Right lobe of liver (tissue), 6 donors: ENCODE data around the gene GTF3C1. TPM values are rescaled to one million over a fixed set of nuclear protein-coding genes. Genes with fewer than 3 reads are reported as not detected.
"Not testable (repeated sequence)": the region's sequence is repeated elsewhere in the genome, so short reads cannot be mapped to it uniquely, and the experiment has no call there.

Experiments used
- ATAC-seq, 4 donors: fragments of 200-7000 bp; cut with Tn5 transposase; one replicate each; pipeline ENCODE4 v1.9.1; 2020; ENCODE audit warnings: mild to moderate bottlenecking in 4 of 4, moderate library complexity in 4 of 4
- DNase-seq, 3 donors: peaks; one replicate each; pipeline ENCODE4 v3.0.0-alpha.2; 2020
- H3K27ac ChIP-seq, 3 donors: fragments of 200-600 bp; one replicate each; pipeline ENCODE4 v1.8.0; 2022
- H3K27me3 ChIP-seq, 2 donors: fragments of 200-600 bp; one replicate each; pipeline ENCODE4 v1.8.0; 2022
- H3K36me3 ChIP-seq, 4 donors: fragments of 200-600 bp; sonication (generic) in 1 of 4; one replicate each; pipeline versions ENCODE4 v1.5.1 to v1.8.0; 2017 to 2022; ENCODE audit warnings: control low read depth in 1 of 4
- H3K4me1 ChIP-seq, 4 donors: fragments of 200-600 bp; sonication (generic) in 1 of 4; one replicate each; pipeline versions ENCODE4 v1.5.1 to v1.8.0; 2017 to 2022; ENCODE audit warnings: control low read depth in 1 of 4
- H3K4me3 ChIP-seq, 3 donors: fragments of 200-600 bp; one replicate each; pipeline ENCODE4 v1.8.0; 2022
- H3K9me3 ChIP-seq, 4 donors: fragments of 200-600 bp; sonication (generic) in 1 of 4; one replicate each; pipeline versions ENCODE4 v1.5.1 to v1.8.0; 2017 to 2022; ENCODE audit warnings: control low read depth in 1 of 4
- CTCF ChIP-seq, 4 donors: fragments of 200-600 bp in 3 of 4; fragments of 450-650 bp in 1 of 4; IDR thresholded peaks; one replicate each; pipeline versions ENCODE4 v1.5.1 to v1.8.0; 2016 to 2022; ENCODE audit warnings: antibody characterized with exemption in 4 of 4, mild to moderate bottlenecking in 2 of 4
- POLR2A ChIP-seq: fragments of 450-650 bp; IDR thresholded peaks from one replicate; pipeline ENCODE4 v1.6.1; 2017; ENCODE audit warnings: antibody characterized with exemption, mild to moderate bottlenecking
- WGBS: methylation state at CpG from one replicate; pipeline ENCODE4 v1.1.6; 2018; ENCODE audit warnings: low coverage, low lambda C conversion rate; ENCODE audit not compliant: insufficient coverage; ENCODE audit errors: missing lambda C conversion rate; 5-methylcytosine and 5-hydroxymethylcytosine counted together
- intact Hi-C, 2 donors: fragments of 100-400 bp; cut with DNase I; formaldehyde crosslinking; loops; one replicate each; pipeline versions ENCODE4 v1.11.2 to v1.14.1; 2022
- total RNA-seq, 6 experiments: library from RNA; depleted of rRNA in 2 of 6; stranded (reverse); fragments of >200 nt in 2 of 6; fragmentation: NEBNext Ultra II Directional in 3 of 6; extraction: Animal tissue kit (Norgen Biotek cat#: 25700) in 3 of 6; gene quantifications; one replicate each; pipeline versions ENCODE4 v1.1.0 to v1.2.4, GENCODE V29; 2016 to 2023
- donor health status: DM: no; HTN: yes; CAD: no.
- donor health status: DM: no; HTN: no; CAD: no.
- donor health status: DM: no; HTN: no; CAD: no.
- donor health status: DM: no; HTN: yes; CAD: no.
- donor health status: DM: no; HTN: yes; CAD: no.

The GTF3C1 gene
- total RNA-seq, 6 experiments from 2014 or later: 25.3 to 53.3 (median 26.9) TPM

- no peaks in the 10 kb centered on the region for H3K27me3 ChIP-seq
- intact Hi-C loops: no loop called here
- no peaks in the 10 kb centered on the region for H3K4me1 ChIP-seq
- no peaks in the 10 kb centered on the region for H3K36me3 ChIP-seq
- DNase-seq (peak in 1 of 3 donors; percentile 25), ATAC-seq (no peak)
- no peaks in the 10 kb centered on the region for H3K9me3 ChIP-seq
- H3K27ac ChIP-seq: no peak overlapping the region
- no peak overlapping the region for H3K4me3 ChIP-seq
- TF ChIP-seq CTCF (IDR thresholded peaks at IDR 0.05) (no peak), POLR2A (no peak)
- WGBS: 77% methylated on average over 10 of the region's 16 CpGs
Measured at GRCh38 chr16:27434141-27435051, 115.3 kb downstream of the GTF3C1 start.

GRCh38 chr16:27433636-27434035, 116.1 kb downstream of the GTF3C1 start:
- H3K27ac ChIP-seq: no peak overlapping the region
- no peaks in the 10 kb centered on the region for H3K27me3 ChIP-seq
- DNase-seq: peak in 1 of 3 donors; percentile 12
- 43% methylated on average over 6 of the region's 8 CpGs for WGBS
- no peak for TF ChIP-seq CTCF (IDR thresholded peaks at IDR 0.05)
- TF ChIP-seq POLR2A: no peak
- no peaks in the 10 kb centered on the region for H3K36me3 ChIP-seq
- intact Hi-C loops: no loop called here
- no peaks in the 10 kb centered on the region for H3K9me3 ChIP-seq
- H3K4me1 ChIP-seq: no peaks in the 10 kb centered on the region
- no peak for ATAC-seq
- no peak overlapping the region for H3K4me3 ChIP-seq

- ATAC-seq: not testable (repeated sequence)
Measured at GRCh38 chr16:27433191-27433590, 116.5 kb downstream of the GTF3C1 start.

GRCh38 chr16:27432558-27432957, 117.2 kb downstream of the GTF3C1 start:
- H3K27ac ChIP-seq: no peak overlapping the region
- intact Hi-C loops: no loop called here
- DNase-seq (no peak), ATAC-seq (no peak)
- TF ChIP-seq CTCF (IDR thresholded peaks at IDR 0.05) (no peak), POLR2A (no peak)
- H3K36me3 ChIP-seq: no peaks in the 10 kb centered on the region
- no peak overlapping the region for H3K4me3 ChIP-seq
- no peaks in the 10 kb centered on the region for H3K27me3 ChIP-seq
- no peaks in the 10 kb centered on the region for H3K4me1 ChIP-seq
- no CpG with 5 or more reads among the region's 6 CpGs for WGBS
- no peaks in the 10 kb centered on the region for H3K9me3 ChIP-seq

More at GRCh38 chr16:27433191-27433590, 116.5 kb downstream of the GTF3C1 start:
- H3K27me3 ChIP-seq, H3K4me3 ChIP-seq, intact Hi-C loops, DNase-seq, H3K4me1 ChIP-seq, H3K9me3 ChIP-seq, H3K27ac ChIP-seq, H3K36me3 ChIP-seq: not testable (repeated sequence)
- 52% methylated on average over 4 of the region's 5 CpGs for WGBS

- DNase-seq (peak in 1 of 3 donors; percentile 29), ATAC-seq (no peak)
- H3K4me1 ChIP-seq: no peaks in the 10 kb centered on the region
- no peak overlapping the region for H3K4me3 ChIP-seq
- H3K27me3 ChIP-seq: no peaks in the 10 kb centered on the region
- TF ChIP-seq CTCF (IDR thresholded peaks at IDR 0.05): no peak
- TF ChIP-seq POLR2A: no peak
- intact Hi-C loops: no loop called here
- H3K9me3 ChIP-seq: no peaks in the 10 kb centered on the region
- no peaks in the 10 kb centered on the region for H3K36me3 ChIP-seq
- H3K27ac ChIP-seq: no peak overlapping the region
- 63% methylated on average over 10 of the region's 15 CpGs for WGBS
Measured at GRCh38 chr16:27431773-27432532, 117.8 kb downstream of the GTF3C1 start.
